NAMALWA (cell line): ENCODE measurements around the gene CLPTM1L.
"Not testable (repeated sequence)": the region's sequence is repeated elsewhere in the genome, so short reads cannot be mapped to it uniquely, and the experiment has no call there.

Experiments used
- DNase-seq: peaks from one replicate; pipeline ENCODE4 v3.0.0-alpha.2; 2015; ENCODE audit warnings: low spot score

Gene CLPTM1L

GRCh38 chr5:1359713-1360112 is 14.8 kb upstream of the CLPTM1L start:
- no peak for DNase-seq

GRCh38 chr5:1359031-1359645 is 14.2 kb upstream of the CLPTM1L start:
- no peak for DNase-seq

- no peak for DNase-seq
Observed at GRCh38 chr5:1358726-1359025, 13.8 kb upstream of the CLPTM1L start.

- no peak for DNase-seq
Observed at GRCh38 chr5:1357946-1358725, 13.2 kb upstream of the CLPTM1L start.

- no peak for DNase-seq
Observed at GRCh38 chr5:1356873-1357787, 12.2 kb upstream of the CLPTM1L start.

- DNase-seq = no peak
Observed at GRCh38 chr5:1354576-1354975, 9.7 kb upstream of the CLPTM1L start.

- DNase-seq = peak; percentile 63
Observed at GRCh38 chr5:1352231-1353219, 7.6 kb upstream of the CLPTM1L start.

GRCh38 chr5:1351156-1351555 is 6.3 kb upstream of the CLPTM1L start:
- no peak for DNase-seq

- no peak for DNase-seq
Observed at GRCh38 chr5:1349246-1349645, 4.3 kb upstream of the CLPTM1L start.

GRCh38 chr5:1348986-1349245 is 4.0 kb upstream of the CLPTM1L start:
- no peak for DNase-seq

GRCh38 chr5:1347571-1347970 is 2.7 kb upstream of the CLPTM1L start:
- no peak for DNase-seq

GRCh38 chr5:1346627-1347440 is 1.9 kb upstream of the CLPTM1L start:
- no peak for DNase-seq

GRCh38 chr5:1345876-1346626 is 1.2 kb upstream of the CLPTM1L start:
- DNase-seq = no peak

GRCh38 chr5:1343931-1344901 is 683 bp downstream of the CLPTM1L start:
- peak; percentile 48 for DNase-seq

- no peak for DNase-seq
Observed at GRCh38 chr5:1343315-1343751, 1.6 kb downstream of the CLPTM1L start.

GRCh38 chr5:1342711-1343110 is 2.2 kb downstream of the CLPTM1L start:
- not testable (repeated sequence) for DNase-seq

- DNase-seq = no peak
Observed at GRCh38 chr5:1342268-1342667, 2.6 kb downstream of the CLPTM1L start.

- no peak for DNase-seq
Observed at GRCh38 chr5:1341863-1342262, 3.0 kb downstream of the CLPTM1L start.

GRCh38 chr5:1339818-1340210 is 5.1 kb downstream of the CLPTM1L start:
- not testable (repeated sequence) for DNase-seq
